SK-N-SH treated with all-trans-retinoic acid at 6 μM for 48 hours (cell line): ENCODE results near the gene ST6GAL2.

Experiments
- ISL1 ChIP-seq: fragments of 250-450 bp; sonication (Bioruptor Pico); IDR thresholded peaks from 2 replicates; pipeline ENCODE4 v2.1.2; 2022; ENCODE audit warnings: mild to moderate bottlenecking, moderate library complexity
- PPARA ChIP-seq: fragments of 250-450 bp; sonication (Bioruptor Pico); IDR thresholded peaks from 2 replicates; pipeline ENCODE4 v1.5.0; 2020; ENCODE audit warnings: mild to moderate bottlenecking, borderline replicate concordance
- RARB ChIP-seq: fragments of 250-450 bp; sonication (Bioruptor Pico); IDR thresholded peaks from 2 replicates; pipeline ENCODE4 v1.8.0; 2021; ENCODE audit warnings: mild to moderate bottlenecking, moderate library complexity
- TF ChIP-seq, protein P1 (sequence below): fragments of 250-450 bp; sonication (Bioruptor Pico); IDR thresholded peaks from 2 replicates; pipeline ENCODE4 v1.8.0; 2020; ENCODE audit warnings: mild to moderate bottlenecking, moderate library complexity, borderline replicate concordance
- TF ChIP-seq, protein P2 (sequence below): fragments of 250-450 bp; sonication (Bioruptor Pico); IDR thresholded peaks from 2 replicates; pipeline ENCODE4 v1.5.1; 2020; ENCODE audit warnings: low read depth, mild to moderate bottlenecking, moderate library complexity

DNA sequence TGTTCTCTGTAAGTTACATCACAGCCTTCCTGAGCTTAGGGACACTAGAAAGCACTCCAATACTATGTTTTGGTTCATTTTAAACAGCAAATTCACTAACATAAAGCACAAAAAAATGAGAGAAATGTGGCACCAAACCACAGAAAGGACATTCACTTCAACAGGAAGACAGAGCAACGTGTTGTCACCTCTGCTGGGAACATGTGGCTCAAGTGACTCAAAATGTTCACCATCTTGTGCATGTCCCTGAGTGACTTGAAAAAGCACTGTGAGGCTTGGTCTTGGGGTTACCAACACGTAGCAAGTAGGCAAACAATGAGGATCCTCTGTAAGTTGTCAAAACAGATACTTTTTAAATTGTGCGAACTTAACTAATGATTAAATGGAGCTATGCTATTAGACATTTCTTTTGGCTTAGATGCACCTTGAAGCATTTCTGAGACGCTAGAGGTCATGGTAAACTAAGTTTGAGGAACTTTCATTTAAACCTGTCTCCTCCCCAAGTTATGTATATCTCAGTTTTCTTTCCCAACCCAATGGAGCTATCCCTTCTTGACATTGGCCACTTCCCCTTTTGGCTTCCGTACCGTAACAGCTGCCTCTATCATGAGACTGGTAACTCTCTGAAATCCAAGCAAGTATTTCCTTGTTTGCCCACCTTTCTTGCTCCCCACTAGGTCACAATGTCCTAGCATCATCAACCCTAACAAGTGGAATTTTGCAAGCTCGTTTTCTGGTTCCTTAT is 14.0 kb upstream of the ST6GAL2 start:
- TF ChIP-seq, protein P1, sequence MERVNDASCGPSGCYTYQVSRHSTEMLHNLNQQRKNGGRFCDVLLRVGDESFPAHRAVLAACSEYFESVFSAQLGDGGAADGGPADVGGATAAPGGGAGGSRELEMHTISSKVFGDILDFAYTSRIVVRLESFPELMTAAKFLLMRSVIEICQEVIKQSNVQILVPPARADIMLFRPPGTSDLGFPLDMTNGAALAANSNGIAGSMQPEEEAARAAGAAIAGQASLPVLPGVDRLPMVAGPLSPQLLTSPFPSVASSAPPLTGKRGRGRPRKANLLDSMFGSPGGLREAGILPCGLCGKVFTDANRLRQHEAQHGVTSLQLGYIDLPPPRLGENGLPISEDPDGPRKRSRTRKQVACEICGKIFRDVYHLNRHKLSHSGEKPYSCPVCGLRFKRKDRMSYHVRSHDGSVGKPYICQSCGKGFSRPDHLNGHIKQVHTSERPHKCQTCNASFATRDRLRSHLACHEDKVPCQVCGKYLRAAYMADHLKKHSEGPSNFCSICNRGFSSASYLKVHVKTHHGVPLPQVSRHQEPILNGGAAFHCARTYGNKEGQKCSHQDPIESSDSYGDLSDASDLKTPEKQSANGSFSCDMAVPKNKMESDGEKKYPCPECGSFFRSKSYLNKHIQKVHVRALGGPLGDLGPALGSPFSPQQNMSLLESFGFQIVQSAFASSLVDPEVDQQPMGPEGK, result no peak
- TF ChIP-seq PPARA (CRISPR knock-in tag), result no peak
- TF ChIP-seq, protein P2, sequence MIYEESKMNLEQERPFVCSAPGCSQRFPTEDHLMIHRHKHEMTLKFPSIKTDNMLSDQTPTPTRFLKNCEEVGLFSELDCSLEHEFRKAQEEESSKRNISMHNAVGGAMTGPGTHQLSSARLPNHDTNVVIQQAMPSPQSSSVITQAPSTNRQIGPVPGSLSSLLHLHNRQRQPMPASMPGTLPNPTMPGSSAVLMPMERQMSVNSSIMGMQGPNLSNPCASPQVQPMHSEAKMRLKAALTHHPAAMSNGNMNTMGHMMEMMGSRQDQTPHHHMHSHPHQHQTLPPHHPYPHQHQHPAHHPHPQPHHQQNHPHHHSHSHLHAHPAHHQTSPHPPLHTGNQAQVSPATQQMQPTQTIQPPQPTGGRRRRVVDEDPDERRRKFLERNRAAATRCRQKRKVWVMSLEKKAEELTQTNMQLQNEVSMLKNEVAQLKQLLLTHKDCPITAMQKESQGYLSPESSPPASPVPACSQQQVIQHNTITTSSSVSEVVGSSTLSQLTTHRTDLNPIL (CRISPR knock-in tag), result no peak
- no peak for TF ChIP-seq RARB (CRISPR knock-in tag)
- TF ChIP-seq ISL1, result no peak
